AG04450 (cell line): ENCODE results near the gene CLK1. TPM values are rescaled to one million over a fixed set of nuclear protein-coding genes. Genes with fewer than 3 reads are reported as not detected.

Source experiments
- CTCF ChIA-PET: fragments of 300-600, 350-600 bp; formaldehyde crosslinking; extraction: SDS; loops from one replicate; lab custom pipeline; 2022; ENCODE audit warnings: antibody characterized with exemption, inconsistent platforms; lab: Charles Lee
- POLR2A ChIA-PET: fragments of 350-600 bp; formaldehyde crosslinking; extraction: SDS; loops from one replicate; lab custom pipeline; 2021; ENCODE audit warnings: antibody characterized with exemption, inconsistent platforms; lab: Yijun Ruan, JAX
- DNase-seq: peaks from one replicate; pipeline ENCODE4 v3.0.0-alpha.2; 2011; ENCODE audit warnings: low read depth, low spot score
- H3K27ac ChIP-seq: one replicate; pipeline ENCODE4 v1.5.1; 2012; ENCODE audit warnings: low read depth, low read length, control low read depth
- H3K27me3 ChIP-seq: one replicate; pipeline ENCODE4 v1.6.0; 2012; ENCODE audit warnings: low read length; ENCODE audit not compliant: control insufficient read depth, insufficient read depth
- H3K4me3 ChIP-seq: 2 replicates; pipeline ENCODE4 v1.5.1; 2011; ENCODE audit warnings: mild to moderate bottlenecking, low read depth, low read length, control low read depth
- H3K9me3 ChIP-seq: 2 replicates; pipeline ENCODE4 v1.5.1; 2012; ENCODE audit warnings: low read length; ENCODE audit not compliant: control insufficient read depth, insufficient read depth
- CTCF ChIP-seq: IDR thresholded peaks from 2 replicates; pipeline ENCODE4 v1.5.1; 2011; ENCODE audit warnings: low read depth, low read length, control low read depth, inconsistent platforms
- polyA plus RNA-seq: library from polyadenylated mRNA; depleted of rRNA; stranded (reverse); fragments of >200 nt; gene quantifications from 2 replicates; pipeline ENCODE4 v1.2.3, GENCODE V29; 2011

Gene CLK1
- polyA plus RNA-seq, 1 experiment, result 103 TPM

- no peak for DNase-seq
- no peaks in the 10 kb centered on the region for H3K27me3 ChIP-seq
- ChIA-PET CTCF (no interaction called here), POLR2A (no interaction called here)
- no peak overlapping the region for H3K27ac ChIP-seq
- no peak overlapping the region for H3K4me3 ChIP-seq
- H3K9me3 ChIP-seq, result no peaks in the 10 kb centered on the region
- TF ChIP-seq CTCF, result no peak
Measured at GRCh38 chr2:200851398-200852248, 12.8 kb downstream of the CLK1 start.

GRCh38 chr2:200850512-200851256 lies 13.8 kb downstream of the CLK1 start:
- TF ChIP-seq CTCF, result no peak
- DNase-seq, result no peak
- POLR2A ChIA-PET, result no interaction called here
- CTCF ChIA-PET, result no interaction called here
- no peak overlapping the region for H3K4me3 ChIP-seq
- no peak overlapping the region for H3K27ac ChIP-seq
- no peaks in the 10 kb centered on the region for H3K9me3 ChIP-seq
- no peaks in the 10 kb centered on the region for H3K27me3 ChIP-seq

GRCh38 chr2:200847939-200848338 lies 16.5 kb downstream of the CLK1 start:
- no peak overlapping the region for H3K27ac ChIP-seq
- ChIA-PET POLR2A (interaction anchor here (0.8 kb wide), 1 partner anchor 30 kb away, joined by 5 read pairs; no protein-coding TSS in a partner anchor), CTCF (no interaction called here)
- no peak for DNase-seq
- no peaks in the 10 kb centered on the region for H3K9me3 ChIP-seq
- H3K4me3 ChIP-seq, result no peak overlapping the region
- H3K27me3 ChIP-seq, result no peaks in the 10 kb centered on the region
- TF ChIP-seq CTCF, result no peak

- H3K27ac ChIP-seq, result no peak overlapping the region
- no peak for TF ChIP-seq CTCF
- CTCF ChIA-PET, result no interaction called here
- no peaks in the 10 kb centered on the region for H3K27me3 ChIP-seq
- no peak overlapping the region for H3K4me3 ChIP-seq
- POLR2A ChIA-PET, result no interaction called here
- no peak for DNase-seq
- H3K9me3 ChIP-seq, result no peaks in the 10 kb centered on the region
Measured at GRCh38 chr2:200847269-200847668, 17.2 kb downstream of the CLK1 start.
